HCT116 (cell line): ENCODE results near the gene FOXP1. TPM values are rescaled to one million over a fixed set of nuclear protein-coding genes. Genes with fewer than 3 reads are reported as not detected.

Experiments used
- ATAC-seq: fragments of 200-7000 bp; cut with Tn5 transposase; 2 replicates; pipeline ENCODE4 v1.9.1; 2020; ENCODE audit warnings: mild to moderate bottlenecking, moderate library complexity
- BruUV-seq: library from RNA; stranded (reverse); fragments of 400-500 nt; replicated peaks from 2 replicates; lab custom pipeline; 2021; lab: Mats Ljungman, UMichigan
- CTCF ChIA-PET: fragments of 300-600 bp; sonication (Branson Sonifier 250); formaldehyde crosslinking; loops from one replicate; lab custom pipeline; 2021; ENCODE audit warnings: antibody characterized with exemption; lab: Charles Lee
- POLR2A ChIA-PET: fragments of 300-600, 350-600 bp; sonication (Branson Sonifier 250); formaldehyde crosslinking; loops from one replicate; lab custom pipeline; 2021; ENCODE audit warnings: antibody characterized with exemption; lab: Charles Lee
- RAD21 ChIA-PET, 2 experiments: fragments of 300-600 bp; sonication (Branson Sonifier 250); formaldehyde crosslinking; loops; one replicate each; lab custom pipeline; 2023; ENCODE audit warnings: low total read pairs in 2 of 2; ENCODE audit not compliant: uncharacterized antibody in 2 of 2, unreplicated experiment in 2 of 2, low non-redundant PET in 1 of 2; lab: Charles Lee
- DNase-seq: peaks from one replicate; pipeline ENCODE4 v3.0.0-alpha.2; 2010; ENCODE audit warnings: low read depth, low spot score
- H2AFZ ChIP-seq: fragments of 200-600 bp; shearing (Covaris generic), sonication (generic); 2 replicates; pipeline ENCODE4 v1.6.1; 2017; ENCODE audit warnings: low read depth, mixed run types, mixed read lengths, antibody characterized with exemption, low read length; ENCODE audit not compliant: poor library complexity, severe bottlenecking
- H3K27ac ChIP-seq: 2 replicates; pipeline ENCODE4 v1.5.1; 2012; ENCODE audit warnings: low read depth, low read length
- H3K27me3 ChIP-seq: fragments of 200-600 bp; sonication (generic); 2 replicates; pipeline ENCODE4 v1.6.1; 2016; ENCODE audit warnings: mixed run types, low read length, mixed read lengths; ENCODE audit not compliant: insufficient read depth
- H3K36me3 ChIP-seq, 2 experiments: fragments of 200-500 bp in 1 of 2; fragments of 200-600 bp in 1 of 2; sonication (Bioruptor generic) in 1 of 2; sonication (generic) in 1 of 2; 2 replicates each; pipeline versions ENCODE4 v1.5.1 to v1.6.1; 2014 to 2016; ENCODE audit warnings: low read length in 2 of 2, inconsistent platforms in 1 of 2, mixed read lengths in 1 of 2, mixed run types in 1 of 2; ENCODE audit not compliant: insufficient read depth in 2 of 2, control insufficient read depth in 1 of 2
- H3K4me1 ChIP-seq, 2 experiments: fragments of 200-600 bp in 1 of 2; sonication (generic) in 1 of 2; 2 replicates each; pipeline versions ENCODE4 v1.5.1 to v1.6.1; 2012 to 2017; ENCODE audit warnings: low read length in 2 of 2, inconsistent platforms in 1 of 2, mild to moderate bottlenecking in 1 of 2, mixed read lengths in 1 of 2, mixed run types in 1 of 2, moderate library complexity in 1 of 2; ENCODE audit not compliant: insufficient read depth in 2 of 2, control insufficient read depth in 1 of 2
- H3K4me2 ChIP-seq: fragments of 200-600 bp; sonication (generic); 2 replicates; pipeline ENCODE4 v1.6.1; 2017; ENCODE audit warnings: mixed run types, low read length, mixed read lengths
- H3K4me3 ChIP-seq, 2 experiments: fragments of 200-600 bp in 1 of 2; sonication (generic) in 1 of 2; replicated peaks in 1 of 2; 2 replicates each; pipeline ENCODE4 v1.5.1; 2011 to 2016; ENCODE audit warnings: low read length in 2 of 2, control low read depth in 1 of 2, low read depth in 1 of 2, mild to moderate bottlenecking in 1 of 2, mixed read lengths in 1 of 2, mixed run types in 1 of 2
- H3K79me2 ChIP-seq: fragments of 200-600 bp; sonication (generic); 2 replicates; pipeline ENCODE4 v1.6.1; 2017; ENCODE audit warnings: mild to moderate bottlenecking, mixed run types, low read length, moderate library complexity, mixed read lengths; ENCODE audit not compliant: insufficient read depth
- H3K9ac ChIP-seq: fragments of 200-600 bp; sonication (generic); 2 replicates; pipeline ENCODE4 v1.6.1; 2016; ENCODE audit warnings: low read length, mixed read lengths
- H3K9me2 ChIP-seq: fragments of 200-600 bp; sonication (generic), shearing (Covaris generic); 2 replicates; pipeline ENCODE4 v1.6.1; 2017; ENCODE audit warnings: mixed run types, mild to moderate bottlenecking, moderate library complexity; ENCODE audit not compliant: insufficient read depth
- H3K9me3 ChIP-seq, 2 experiments: fragments of 200-500 bp in 1 of 2; fragments of 200-600 bp in 1 of 2; sonication (Bioruptor generic) in 1 of 2; sonication (generic) in 1 of 2; 2 replicates each; pipeline ENCODE4 v1.6.1; 2014 to 2017; ENCODE audit warnings: low read length in 2 of 2, mixed read lengths in 2 of 2, inconsistent platforms in 1 of 2, low read depth in 1 of 2, mild to moderate bottlenecking in 1 of 2, mixed run types in 1 of 2, moderate library complexity in 1 of 2; ENCODE audit not compliant: control insufficient read depth in 1 of 2, insufficient read depth in 1 of 2
- H4K20me1 ChIP-seq: fragments of 200-600 bp; sonication (generic), shearing (Covaris generic); 2 replicates; pipeline ENCODE4 v1.6.1; 2017; ENCODE audit warnings: mixed run types, mild to moderate bottlenecking, moderate library complexity; ENCODE audit not compliant: insufficient read depth
- CTCF ChIP-seq, 3 experiments: fragments of 200-600 bp in 1 of 3; sonication (generic) in 1 of 3; IDR thresholded peaks in 2 of 3; conservative IDR thresholded peaks in 1 of 3; 2 replicates each; pipeline ENCODE4 v1.5.1; 2012 to 2017; ENCODE audit warnings: low read depth in 2 of 3, low read length in 2 of 3, antibody characterized with exemption in 1 of 3, borderline replicate concordance in 1 of 3, control low read depth in 1 of 3, mild to moderate bottlenecking in 1 of 3, mixed read lengths in 1 of 3, mixed run types in 1 of 3, moderate library complexity in 1 of 3; ENCODE audit not compliant: insufficient read depth in 1 of 3
- POLR2A ChIP-seq: IDR thresholded peaks from 2 replicates; pipeline ENCODE4 v1.7.0; 2011; ENCODE audit warnings: borderline replicate concordance; ENCODE audit not compliant: insufficient read depth, insufficient read length; ENCODE audit errors: extremely low read depth
- SIN3A ChIP-seq: IDR thresholded peaks from 2 replicates; pipeline ENCODE4 v1.6.1; 2012; ENCODE audit warnings: low read depth
- YY1 ChIP-seq: IDR thresholded peaks from 2 replicates; pipeline ENCODE4 v1.6.1; 2011; ENCODE audit warnings: low read length, low read depth, moderate library complexity, mild to moderate bottlenecking; ENCODE audit not compliant: insufficient replicate concordance; ENCODE audit errors: extremely low read depth
- intact Hi-C: fragments of 100-400 bp; cut with micrococcal nuclease; formaldehyde crosslinking; loops from 2 replicates; pipeline ENCODE4 v1.10.0; 2022
- total RNA-seq: library from RNA; stranded (reverse); gene quantifications from one replicate; pipeline ENCODE4 v1.2.1, GENCODE V29; 2021; ENCODE audit not compliant: unreplicated experiment

Gene FOXP1
- total RNA-seq, 1 experiment from 2014 or later = 11.4 TPM

- TF ChIP-seq CTCF (IDR thresholded peaks at IDR 0.05 in 2 of 3, conservative IDR thresholded peaks at IDR 0.05 in 1 of 3; ENCODE audit: borderline replicate concordance in 1 of 3, insufficient read depth in 1 of 3, low read depth in 2 of 3, low read length in 2 of 3) (no peak), YY1 (no peak)
- TF ChIP-seq, all 23 proteins: peak for 0
Measured at GRCh38 chr3:71348001-71348632, 235.4 kb downstream of the FOXP1 start (continued).

GRCh38 chr3:71346061-71346460, 237.5 kb downstream of the FOXP1 start:
- ChIA-PET RAD21 (no interaction called here), CTCF (no interaction called here), POLR2A (no interaction called here)

More at GRCh38 chr3:71346061-71346460, 237.5 kb downstream of the FOXP1 start:
- intact Hi-C loops = no loop called here
- Histone ChIP-seq H2AFZ (no peak overlapping the region), H3K9ac (no peak overlapping the region), H3K4me2 (no peak overlapping the region), H3K4me3 (no peak overlapping the region), H3K4me1 (no peaks in the 10 kb centered on the region), H4K20me1 (no peaks in the 10 kb centered on the region), H3K36me3 (no peaks in the 10 kb centered on the region), H3K79me2 (no peaks in the 10 kb centered on the region), H3K9me3 (no peaks in the 10 kb centered on the region), H3K27me3 (no peaks in the 10 kb centered on the region), H3K9me2 (no peaks in the 10 kb centered on the region), H3K27ac (no peak overlapping the region)
- BruUV-seq = no TSS peak
- ATAC-seq (no peak), DNase-seq (no peak)
- TF ChIP-seq SIN3A (no peak), POLR2A (no peak)
